Keratinocyte (primary cell): ENCODE data around the gene TGFBI.

Source experiments
- CTCF ChIP-seq, 3 experiments: IDR thresholded peaks in 1 of 3; conservative IDR thresholded peaks in 1 of 3; optimal IDR thresholded peaks in 1 of 3; 2 replicates in 2 of 3; 3 replicates in 1 of 3; pipeline versions ENCODE3 to v1.5.1; 2011; ENCODE audit warnings: low read length in 3 of 3, mild to moderate bottlenecking in 3 of 3, moderate library complexity in 2 of 3, control low read depth in 1 of 3, inconsistent platforms in 1 of 3; ENCODE audit not compliant: insufficient read depth in 2 of 3; ENCODE audit errors: extremely low read depth in 1 of 3
- EZH2 ChIP-seq: IDR thresholded peaks from one replicate; pipeline ENCODE4 v1.6.1; 2012; ENCODE audit warnings: inconsistent platforms, mild to moderate bottlenecking, low read length, moderate library complexity

DNA sequence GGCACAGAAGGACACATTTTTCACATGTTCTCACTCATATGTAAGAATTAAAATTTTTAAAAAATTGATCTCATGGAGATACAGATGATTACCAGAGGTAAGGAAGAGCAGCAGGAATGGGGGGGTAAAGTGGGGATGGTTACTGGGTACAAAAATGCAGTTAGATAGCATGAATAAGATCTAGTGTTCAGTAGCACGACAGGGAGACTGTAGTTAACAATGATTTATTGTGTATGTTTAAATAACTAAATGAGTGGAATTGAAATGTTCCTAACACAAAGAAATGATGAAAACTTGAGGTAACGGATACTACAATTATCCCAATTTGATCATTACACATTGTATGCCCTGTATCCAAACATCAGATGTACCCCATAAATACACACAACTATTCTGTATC is 15.2 kb upstream of the TGFBI start:
- no peak for TF ChIP-seq CTCF (optimal IDR thresholded peaks at IDR 0.05 in 1 of 3, IDR thresholded peaks at IDR 0.05 in 1 of 3, conservative IDR thresholded peaks at IDR 0.05 in 1 of 3; ENCODE audit: extremely low read depth in 1 of 3, insufficient read depth in 2 of 3, low read length in 3 of 3)
- TF ChIP-seq EZH2: no peak
